Ovary (tissue), 9 donors: ENCODE measurements around the gene RNF138. TPM values are rescaled to one million over a fixed set of nuclear protein-coding genes. Genes with fewer than 3 reads are reported as not detected.

Source experiments
- DNase-seq, 5 donors: peaks; one replicate each; pipeline ENCODE4 v3.0.0-alpha.2; 2019 to 2020
- H3K27ac ChIP-seq, 2 donors: fragments of 200-600 bp; one replicate each; pipeline versions ENCODE4 v1.5.1 to v1.8.0; 2019 to 2022
- H3K27me3 ChIP-seq: fragments of 200-600 bp; one replicate; pipeline ENCODE4 v1.8.0; 2022
- H3K36me3 ChIP-seq: fragments of 200-600 bp; sonication (generic); one replicate; pipeline ENCODE4 v1.5.1; 2019
- H3K4me1 ChIP-seq: one replicate; pipeline ENCODE4 v1.8.1; 2013; ENCODE audit warnings: mild to moderate bottlenecking, moderate library complexity; ENCODE audit not compliant: insufficient read depth
- H3K4me3 ChIP-seq: fragments of 200-600 bp; sonication (generic); one replicate; pipeline ENCODE4 v1.5.1; 2017
- H3K9me3 ChIP-seq, 2 donors: fragments of 200-600 bp in 1 of 2; sonication (generic) in 1 of 2; one replicate each; pipeline versions ENCODE4 v1.5.1 to v1.8.1; 2013 to 2019; ENCODE audit warnings: mild to moderate bottlenecking in 1 of 2, moderate library complexity in 1 of 2
- EP300 ChIP-seq: sonication (generic); formaldehyde crosslinking; IDR thresholded peaks from one replicate; pipeline ENCODE4 v1.6.1; 2017; ENCODE audit warnings: antibody characterized with exemption
- POLR2A ChIP-seq: fragments of 450-650 bp; IDR thresholded peaks from one replicate; pipeline ENCODE4 v1.6.1; 2017; ENCODE audit warnings: antibody characterized with exemption, mild to moderate bottlenecking, moderate library complexity
- WGBS, 3 donors: extraction: QIAGEN DNeasy Blood & Tissue Kit in 1 of 3; methylation state at CpG; one replicate each; pipeline versions ENCODE4 v1.1.5 to v1.1.7; 2013 to 2017; 5-methylcytosine and 5-hydroxymethylcytosine counted together
- intact Hi-C, 4 donors: fragments of 100-400 bp; cut with DNase I; formaldehyde crosslinking; loops; one replicate each; pipeline versions ENCODE4 v1.11.0 to v1.15.1; 2022 to 2023
- polyA plus RNA-seq, 2 donors: library from polyadenylated mRNA; stranded (reverse); fragments of 200-250 nt in 1 of 2; fragments of 350-450 nt in 1 of 2; fragmentation: Illumina TruSeq in 1 of 2; extraction: RNeasy Lipid Tissue Mini Kit (QIAGEN cat#74804) in 1 of 2; gene quantifications; one replicate each; pipeline ENCODE4 v1.2.3, GENCODE V29; 2013 to 2014
- small RNA-seq: library from RNA; depleted of rRNA; stranded (forward); fragments of <200 nt; gene quantifications from one replicate; pipeline ENCODE3, GENCODE V24; 2016
- total RNA-seq, 7 donors: library from RNA; depleted of rRNA in 2 of 7; stranded (reverse); fragments of >200 nt in 2 of 7; fragmentation: NEBNext Ultra II Directional in 3 of 7; extraction: Animal tissue kit (Norgen Biotek cat#: 25700) in 3 of 7; gene quantifications; one replicate each; pipeline versions ENCODE4 v1.1.0 to v1.2.4, GENCODE V29; 2016 to 2023
- TF ChIP-seq, protein P1 (sequence below), 3 donors: fragments of 450-650 bp in 2 of 3; fragments of 200-600 bp in 1 of 3; IDR thresholded peaks; one replicate each; pipeline versions ENCODE4 v1.5.1 to v1.8.0; 2016 to 2022; ENCODE audit warnings: antibody characterized with exemption in 3 of 3, mild to moderate bottlenecking in 1 of 3
- donor health status: DM: no; HTN: no; CAD: no; lungs with moderate emphysema.
- donor health status: DM: no; HTN: no; CAD: no.
- donor health status: Bipolar disorder and iron deficiency.
- donor health status: DM: yes; HTN: yes; CAD: no.
- donor health status: DM: no; HTN: no; CAD: no.
- donor health status: DM: yes; HTN: yes; CAD: no.

The RNF138 gene
- total and polyA plus RNA-seq, 9 donors = 10.2 to 41.9 (median 24.8) TPM

DNA sequence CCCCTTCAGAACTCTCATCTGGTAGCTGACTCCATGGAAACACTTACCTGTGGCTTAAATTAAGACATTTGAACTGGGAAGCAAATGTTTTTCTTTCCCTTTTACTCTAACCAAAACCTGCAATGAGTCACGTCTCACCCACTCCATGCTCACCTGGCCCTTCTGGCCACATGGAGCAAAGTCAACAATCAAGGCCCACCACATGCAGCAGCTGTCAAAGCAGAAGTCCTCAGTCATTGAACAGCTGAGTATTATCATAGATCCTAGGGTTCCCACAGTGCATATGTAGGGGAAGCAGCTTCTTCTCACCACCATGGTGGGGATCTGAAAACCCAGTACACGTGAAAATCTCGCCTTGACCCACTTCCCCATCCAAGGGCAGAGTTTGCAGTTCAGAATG lies 85.9 kb downstream of the RNF138 start:
- 77 to 87% (median 86%) methylated on average over 3 of the region's 3 CpGs for WGBS, 3 donors
- no peaks in the 10 kb centered on the region for H3K36me3 ChIP-seq
- DNase-seq = no peak
- no peak overlapping the region for H3K4me3 ChIP-seq
- no peaks in the 10 kb centered on the region for H3K27me3 ChIP-seq
- H3K9me3 ChIP-seq = no peaks in the 10 kb centered on the region
- no peak overlapping the region for H3K27ac ChIP-seq
- intact Hi-C loops = no loop called here
- TF ChIP-seq EP300 = no peak
- TF ChIP-seq, protein P1, sequence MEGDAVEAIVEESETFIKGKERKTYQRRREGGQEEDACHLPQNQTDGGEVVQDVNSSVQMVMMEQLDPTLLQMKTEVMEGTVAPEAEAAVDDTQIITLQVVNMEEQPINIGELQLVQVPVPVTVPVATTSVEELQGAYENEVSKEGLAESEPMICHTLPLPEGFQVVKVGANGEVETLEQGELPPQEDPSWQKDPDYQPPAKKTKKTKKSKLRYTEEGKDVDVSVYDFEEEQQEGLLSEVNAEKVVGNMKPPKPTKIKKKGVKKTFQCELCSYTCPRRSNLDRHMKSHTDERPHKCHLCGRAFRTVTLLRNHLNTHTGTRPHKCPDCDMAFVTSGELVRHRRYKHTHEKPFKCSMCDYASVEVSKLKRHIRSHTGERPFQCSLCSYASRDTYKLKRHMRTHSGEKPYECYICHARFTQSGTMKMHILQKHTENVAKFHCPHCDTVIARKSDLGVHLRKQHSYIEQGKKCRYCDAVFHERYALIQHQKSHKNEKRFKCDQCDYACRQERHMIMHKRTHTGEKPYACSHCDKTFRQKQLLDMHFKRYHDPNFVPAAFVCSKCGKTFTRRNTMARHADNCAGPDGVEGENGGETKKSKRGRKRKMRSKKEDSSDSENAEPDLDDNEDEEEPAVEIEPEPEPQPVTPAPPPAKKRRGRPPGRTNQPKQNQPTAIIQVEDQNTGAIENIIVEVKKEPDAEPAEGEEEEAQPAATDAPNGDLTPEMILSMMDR (IDR thresholded peaks at IDR 0.05) = no peak
- TF ChIP-seq POLR2A = no peak
- no peaks in the 10 kb centered on the region for H3K4me1 ChIP-seq

Small RNA genes lying within 50 kb of the gene (small RNA-seq; reads per million reads assigned to genes)
- gene RNA5SP453 = not detected

Other genes with a start within 250 kb of the RNF138 start
- 10 to 100 TPM; 23.1 to 47.1 (median 33.1) TPM for gene TRAPPC8, start 148.7 kb upstream of the RNF138 start, total RNA-seq
- gene TRAPPC8, start 148.7 kb upstream of the RNF138 start, polyA plus RNA-seq = 10 to 100 TPM; 15.5 to 15.6 TPM
- gene RNF125, start 73.0 kb upstream of the RNF138 start, total RNA-seq = 1 to 10 TPM in 6 of 7 donors, under 1 TPM in 1; 0.86 to 4.9 (median 1.9) TPM
- gene RNF125, start 73.0 kb upstream of the RNF138 start, polyA plus RNA-seq = 1 to 10 TPM; 1.7 to 9.3 TPM
- gene MEP1B, start 98.2 kb downstream of the RNF138 start, total RNA-seq = under 1 TPM in 2 of 7 donors, not detected in 5; 0.10 to 0.72 TPM
- gene MEP1B, start 98.2 kb downstream of the RNF138 start, polyA plus RNA-seq = under 1 TPM in 1 of 2 donors, not detected in 1; 0.10 TPM